Activated CD4-positive, alpha-beta T cell treated with anti-CD3 and anti-CD28 coated beads, Interleukin-2, amount 10 ng/mL, durations not matched to agents 24 days and 14 days (primary cell): ENCODE results near the gene GCDH. TPM values are rescaled to one million over a fixed set of nuclear protein-coding genes. Genes with fewer than 3 reads are reported as not detected.
"Not testable (repeated sequence)": the region's sequence is repeated elsewhere in the genome, so short reads cannot be mapped to it uniquely, and the experiment has no call there.

Experiments
- DNase-seq: peaks from one replicate; pipeline ENCODE4 v3.0.0; 2022
- H3K27ac Mint-ChIP-seq: one replicate; pipeline ENCODE4 v1.8.0; 2022; ENCODE audit warnings: mild to moderate bottlenecking, mixed read lengths
- H3K27me3 Mint-ChIP-seq: one replicate; pipeline ENCODE4 v1.8.0; 2022; ENCODE audit warnings: mixed read lengths
- H3K36me3 Mint-ChIP-seq: one replicate; pipeline ENCODE4 v1.8.0; 2022; ENCODE audit warnings: low read depth, mild to moderate bottlenecking, mixed read lengths
- H3K4me1 Mint-ChIP-seq: one replicate; pipeline ENCODE4 v1.8.0; 2021; ENCODE audit warnings: mixed read lengths
- H3K4me3 Mint-ChIP-seq: one replicate; pipeline ENCODE4 v1.8.0; 2022; ENCODE audit warnings: mild to moderate bottlenecking, moderate library complexity, mixed read lengths
- H3K9me3 Mint-ChIP-seq: one replicate; pipeline ENCODE4 v1.8.0; 2021; ENCODE audit warnings: mixed read lengths
- intact Hi-C: fragments of 100-400 bp; cut with micrococcal nuclease; formaldehyde crosslinking; loops from one replicate; pipeline ENCODE4 v1.15.1; 2023
- total RNA-seq: library from RNA; stranded (reverse); gene quantifications from 2 replicates; pipeline ENCODE4 v1.2.3, GENCODE V29; 2022

The GCDH gene
- total RNA-seq, 1 donor from 2014 or later = 66.9 TPM

DNA sequence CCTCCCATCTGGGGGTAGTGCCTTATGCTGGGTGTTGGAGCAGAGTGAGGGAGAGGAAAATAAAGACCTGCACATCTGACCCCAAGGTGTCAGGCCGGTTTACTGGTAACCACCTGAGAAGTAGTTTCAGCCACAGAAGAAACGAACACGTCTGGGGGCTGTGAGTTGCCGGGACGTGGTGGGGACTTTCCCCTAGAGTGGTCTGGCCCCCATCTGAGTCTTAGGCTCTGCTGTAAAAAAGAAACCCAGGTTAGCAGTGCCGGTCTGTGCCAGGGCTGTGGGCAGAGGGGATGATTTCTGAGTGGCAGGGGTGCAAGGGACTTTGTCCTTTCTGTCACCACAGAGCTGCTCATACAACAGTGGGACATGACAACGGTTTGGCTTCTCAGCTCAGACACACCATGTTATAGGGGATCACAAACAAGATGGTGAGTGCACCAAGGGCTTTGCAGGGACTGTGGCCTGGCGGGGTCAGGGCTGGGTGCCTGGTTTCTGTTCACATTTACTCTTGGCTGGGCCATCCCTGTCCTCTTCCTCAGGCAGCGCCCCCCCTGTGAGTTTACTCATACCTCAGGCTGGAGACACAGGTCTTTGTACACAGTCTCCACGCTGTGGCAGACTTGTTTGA, 9.0 kb downstream of the GCDH start:
- no peaks in the 10 kb centered on the region for H3K4me1 Mint-ChIP-seq
- intact Hi-C loops = no loop called here
- no peak overlapping the region for H3K27ac Mint-ChIP-seq
- H3K36me3 Mint-ChIP-seq = peaks cover 22% of the 10 kb centered on the region
- no peak for DNase-seq
- no peaks in the 10 kb centered on the region for H3K27me3 Mint-ChIP-seq
- no peak overlapping the region for H3K4me3 Mint-ChIP-seq
- H3K9me3 Mint-ChIP-seq = no peaks in the 10 kb centered on the region

DNA sequence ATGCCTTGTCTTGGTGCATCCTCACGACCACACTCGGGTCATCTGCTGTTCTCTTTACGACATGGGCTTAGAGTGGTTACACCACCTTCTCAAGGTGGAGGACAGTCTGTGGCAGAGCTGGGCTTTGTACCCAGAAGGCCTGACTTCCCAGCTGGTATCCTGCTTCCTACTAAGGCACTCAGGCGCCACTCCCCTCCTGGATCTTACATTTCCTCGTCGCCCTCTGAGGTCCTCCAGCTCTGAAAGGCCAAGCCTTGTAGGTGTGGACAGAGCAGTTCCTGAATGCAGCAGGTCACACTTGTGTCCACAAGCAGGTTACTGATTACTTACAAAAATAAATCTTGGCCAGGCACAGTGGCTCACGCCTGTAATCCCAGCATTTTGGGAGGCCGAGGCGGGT, 16.2 kb downstream of the GCDH start:
- Mint-ChIP-seq H3K4me1 (no peaks in the 10 kb centered on the region), H3K27me3 (no peaks in the 10 kb centered on the region), H3K4me3 (no peak overlapping the region), H3K36me3 (no peaks in the 10 kb centered on the region), H3K27ac (no peak overlapping the region), H3K9me3 (no peaks in the 10 kb centered on the region)
- no peak for DNase-seq
- intact Hi-C loops = no loop called here

DNA sequence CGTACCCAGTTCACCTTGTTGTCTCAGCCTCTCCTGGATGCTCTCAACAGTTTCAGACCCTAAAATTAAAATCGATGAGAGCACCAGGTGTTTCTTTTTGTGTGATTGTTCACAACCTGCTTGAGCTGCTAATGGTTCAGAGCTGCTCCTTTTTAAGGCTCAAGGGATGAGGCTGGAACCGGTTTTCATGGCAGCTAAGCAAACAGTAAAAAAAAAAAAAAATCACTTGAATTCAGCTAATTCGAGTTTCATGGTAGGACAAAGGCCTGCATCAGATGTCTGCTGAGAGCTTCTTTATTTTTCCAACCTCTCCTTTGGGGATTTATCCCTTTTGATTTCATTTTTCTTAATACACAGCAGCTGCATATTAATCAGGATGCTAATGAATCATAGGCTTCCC, 21.6 kb downstream of the GCDH start:
- Mint-ChIP-seq H3K27me3 (no peaks in the 10 kb centered on the region), H3K36me3 (no peaks in the 10 kb centered on the region)
- intact Hi-C loops = loop anchor here (10.0 kb wide), 1 partner anchor 1612 kb away; the partner anchor contains the start of gene TECR

DNA sequence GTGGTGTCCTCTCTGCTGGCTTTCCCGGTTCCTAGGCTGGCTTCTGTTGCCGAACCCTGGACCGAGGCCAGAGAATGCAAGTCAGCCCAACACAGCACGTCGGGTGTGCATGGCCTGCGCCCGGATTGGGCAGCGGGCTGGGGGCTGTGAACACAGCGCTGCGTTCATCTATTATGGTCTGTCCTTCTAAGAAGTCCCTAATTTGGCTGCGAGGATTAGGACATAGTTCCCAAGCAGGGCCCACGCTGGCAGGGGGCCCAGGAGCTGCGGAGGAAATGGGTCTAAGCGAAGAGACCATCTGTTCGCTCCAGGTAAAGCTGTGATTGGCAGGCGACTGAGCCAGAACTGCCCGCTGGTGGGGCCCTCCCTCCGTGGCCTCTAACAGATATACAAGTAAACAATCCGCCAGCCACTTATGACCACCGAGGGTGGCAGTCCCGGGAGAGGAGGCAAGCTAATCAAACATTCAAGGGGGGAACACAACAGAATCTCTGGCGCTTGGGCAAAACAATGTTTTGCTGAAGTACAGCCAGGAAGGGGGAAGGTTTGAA, 22.1 kb downstream of the GCDH start:
- no peaks in the 10 kb centered on the region for H3K36me3 Mint-ChIP-seq
- H3K4me3 Mint-ChIP-seq = no peak overlapping the region
- peaks cover 16% of the 10 kb centered on the region for H3K4me1 Mint-ChIP-seq
- H3K27ac Mint-ChIP-seq = peak overlapping the region; percentile 70
- no peaks in the 10 kb centered on the region for H3K27me3 Mint-ChIP-seq
- DNase-seq = no peak
- H3K9me3 Mint-ChIP-seq = no peaks in the 10 kb centered on the region
- intact Hi-C loops = loop anchor here (10.0 kb wide), 1 partner anchor 1612 kb away; the partner anchor contains the start of gene TECR

More for the DNA sequence above, 21.6 kb downstream of the GCDH start:
- Mint-ChIP-seq H3K9me3 (no peaks in the 10 kb centered on the region), H3K27ac (no peak overlapping the region), H3K4me3 (no peak overlapping the region), H3K4me1 (peaks cover 16% of the 10 kb centered on the region)
- no peak for DNase-seq

DNA sequence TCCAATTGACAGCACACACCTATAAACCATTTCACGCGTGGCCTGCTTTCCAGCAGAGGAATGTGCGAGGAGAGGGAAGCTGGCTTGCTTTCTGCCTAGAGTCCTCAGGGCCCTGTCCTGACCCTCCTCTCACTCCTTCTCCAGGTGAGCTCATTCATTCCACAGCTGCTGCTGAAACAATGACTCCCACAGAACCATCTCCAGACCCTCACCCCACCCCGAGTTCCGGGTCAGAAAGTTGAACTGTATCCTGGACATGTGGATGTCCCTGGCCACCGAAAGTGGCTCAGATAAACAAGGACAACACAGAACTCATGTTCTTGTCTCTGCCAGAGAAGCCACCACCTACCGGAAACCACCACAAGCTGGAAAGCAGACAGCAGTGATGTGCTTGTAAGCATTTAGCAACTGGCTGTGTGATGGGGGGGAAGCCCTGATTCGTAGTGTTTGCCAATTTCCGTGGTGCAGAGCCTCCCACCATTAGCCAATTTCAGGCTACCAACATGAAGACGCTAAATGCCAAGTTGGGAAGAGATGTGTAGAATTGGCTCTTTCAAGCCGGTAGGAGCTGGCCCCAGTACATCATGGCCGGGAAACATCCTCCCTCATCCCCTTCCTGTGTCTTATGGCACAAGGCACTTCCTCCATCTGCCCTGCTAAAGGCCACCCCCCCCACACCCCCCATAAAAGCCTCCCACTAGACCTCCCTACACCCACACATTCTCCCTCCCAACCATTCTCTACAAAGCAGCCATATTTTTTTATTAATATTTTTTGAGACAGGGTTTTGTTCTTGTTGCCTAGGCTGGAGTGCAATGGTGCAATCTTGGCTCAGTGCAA, 23.1 kb downstream of the GCDH start:
- peak overlapping the region; percentile 65 for H3K4me3 Mint-ChIP-seq
- peak overlapping the region; percentile 91 for H3K27ac Mint-ChIP-seq
- no peaks in the 10 kb centered on the region for H3K9me3 Mint-ChIP-seq
- peaks cover under 1% of the 10 kb centered on the region for H3K36me3 Mint-ChIP-seq
- peaks cover 24% of the 10 kb centered on the region for H3K4me1 Mint-ChIP-seq
- DNase-seq = peak; percentile 88
- intact Hi-C loops = loop anchor here (10.0 kb wide), 1 partner anchor 1611 kb away; the partner anchor contains the start of gene TECR
- H3K27me3 Mint-ChIP-seq = peaks cover under 1% of the 10 kb centered on the region

DNA sequence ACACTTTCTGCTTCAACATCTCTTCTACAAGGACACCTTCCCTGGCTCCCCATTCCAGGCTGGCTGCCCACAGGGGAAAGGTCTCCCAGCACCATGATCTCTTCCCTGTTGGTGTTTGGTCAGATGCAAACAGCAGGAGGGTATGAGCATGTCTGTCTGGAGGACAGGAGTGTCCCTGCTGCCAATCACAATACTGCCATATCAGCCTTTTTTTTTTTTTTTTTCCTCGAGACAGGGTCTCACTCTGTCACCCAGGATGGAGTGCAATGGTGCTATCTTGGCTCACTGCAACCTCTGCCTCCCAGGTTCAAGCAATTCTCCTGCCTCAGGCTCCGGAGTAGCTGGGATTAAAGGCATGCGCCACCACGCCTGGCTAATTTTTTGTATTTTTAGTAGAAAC, 24.9 kb downstream of the GCDH start:
- not testable (repeated sequence) for H3K4me3 Mint-ChIP-seq, H3K36me3 Mint-ChIP-seq, H3K27ac Mint-ChIP-seq, H3K9me3 Mint-ChIP-seq, DNase-seq, H3K27me3 Mint-ChIP-seq
- H3K4me1 Mint-ChIP-seq = peaks cover 32% of the 10 kb centered on the region
- intact Hi-C loops = loop anchor here (10.0 kb wide), 1 partner anchor 1609 kb away; the partner anchor contains the start of gene TECR

DNA sequence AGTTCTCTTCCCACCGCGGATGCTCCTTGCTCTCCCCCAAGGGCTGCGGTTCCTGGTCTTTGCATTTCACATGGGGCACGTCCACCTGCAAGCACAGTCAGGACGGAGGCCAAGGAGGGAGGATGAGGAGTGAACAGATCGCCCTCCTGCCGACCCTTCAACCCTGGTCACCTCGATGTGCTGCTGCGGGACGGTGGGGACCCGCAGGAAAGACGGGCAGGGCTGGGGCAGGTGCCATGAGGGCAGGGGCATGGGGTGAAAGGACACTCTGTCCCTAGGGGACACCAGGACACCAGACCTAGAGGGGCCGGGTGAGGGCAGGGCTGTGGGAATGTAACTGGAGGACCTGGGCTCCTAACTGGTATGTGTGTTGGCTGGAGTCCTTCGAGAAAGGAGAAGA, 27.3 kb downstream of the GCDH start:
- DNase-seq = no peak
- Mint-ChIP-seq H3K4me1 (peaks cover 30% of the 10 kb centered on the region), H3K4me3 (peak overlapping the region; percentile 80), H3K9me3 (no peaks in the 10 kb centered on the region), H3K27ac (peak overlapping the region; percentile 95), H3K36me3 (peaks cover 14% of the 10 kb centered on the region), H3K27me3 (peaks cover 2% of the 10 kb centered on the region)
- intact Hi-C loops = loop anchor here (2.0 to 10.0 kb wide), 3 partner anchors 15 to 1607 kb away; partner anchors contain the start of genes FARSA, GCDH and TECR

DNA sequence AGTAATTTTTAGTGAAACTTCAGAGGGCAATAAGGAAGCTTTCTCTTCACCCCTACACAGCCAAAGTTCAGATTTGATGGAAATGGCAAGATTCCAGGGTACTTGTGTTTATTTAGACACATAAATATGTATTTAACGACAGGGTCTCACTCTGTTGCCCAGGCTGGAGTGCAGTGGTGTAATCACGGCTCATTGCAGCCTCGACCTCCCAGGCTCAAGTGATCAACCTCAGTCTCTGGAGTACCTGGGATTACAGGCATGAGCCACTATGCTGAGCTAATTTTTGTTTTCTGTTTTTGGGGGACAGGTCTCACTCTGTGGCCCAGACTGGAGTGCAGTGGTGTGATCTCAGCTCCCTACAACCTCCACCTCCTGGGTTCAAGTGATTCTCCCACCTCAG, 30.1 kb downstream of the GCDH start:
- peak; percentile 57 for DNase-seq
- H3K9me3 Mint-ChIP-seq = no peaks in the 10 kb centered on the region
- H3K4me1 Mint-ChIP-seq = peaks cover 16% of the 10 kb centered on the region
- peaks cover 2% of the 10 kb centered on the region for H3K27me3 Mint-ChIP-seq
- intact Hi-C loops = no loop called here
- H3K4me3 Mint-ChIP-seq = no peak overlapping the region
- no peak overlapping the region for H3K27ac Mint-ChIP-seq
- peaks cover 36% of the 10 kb centered on the region for H3K36me3 Mint-ChIP-seq

DNA sequence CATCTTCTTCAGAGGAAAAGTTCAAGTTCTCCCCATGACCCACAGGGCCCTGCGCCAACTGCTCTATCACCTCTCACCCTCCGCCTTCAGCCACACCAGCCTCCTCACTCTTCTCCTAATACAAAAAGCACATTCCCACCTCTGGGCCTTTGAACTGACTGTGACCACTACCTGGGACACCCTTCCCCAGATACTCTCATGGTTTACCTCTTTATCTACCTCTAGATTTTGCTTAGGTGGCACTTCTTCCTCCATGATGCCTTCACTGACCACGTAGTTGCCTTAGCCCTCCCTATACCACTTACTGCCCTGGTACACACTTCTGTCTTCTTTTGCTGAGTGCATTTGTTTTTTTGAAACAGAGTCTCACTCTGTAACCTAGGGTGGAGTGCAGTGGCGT, 32.0 kb downstream of the GCDH start:
- H3K4me3 Mint-ChIP-seq = no peak overlapping the region
- intact Hi-C loops = no loop called here
- peaks cover 16% of the 10 kb centered on the region for H3K4me1 Mint-ChIP-seq
- H3K27ac Mint-ChIP-seq = no peak overlapping the region
- H3K9me3 Mint-ChIP-seq = no peaks in the 10 kb centered on the region
- peaks cover 2% of the 10 kb centered on the region for H3K27me3 Mint-ChIP-seq
- H3K36me3 Mint-ChIP-seq = peaks cover 47% of the 10 kb centered on the region
- peak; percentile 54 for DNase-seq

DNA sequence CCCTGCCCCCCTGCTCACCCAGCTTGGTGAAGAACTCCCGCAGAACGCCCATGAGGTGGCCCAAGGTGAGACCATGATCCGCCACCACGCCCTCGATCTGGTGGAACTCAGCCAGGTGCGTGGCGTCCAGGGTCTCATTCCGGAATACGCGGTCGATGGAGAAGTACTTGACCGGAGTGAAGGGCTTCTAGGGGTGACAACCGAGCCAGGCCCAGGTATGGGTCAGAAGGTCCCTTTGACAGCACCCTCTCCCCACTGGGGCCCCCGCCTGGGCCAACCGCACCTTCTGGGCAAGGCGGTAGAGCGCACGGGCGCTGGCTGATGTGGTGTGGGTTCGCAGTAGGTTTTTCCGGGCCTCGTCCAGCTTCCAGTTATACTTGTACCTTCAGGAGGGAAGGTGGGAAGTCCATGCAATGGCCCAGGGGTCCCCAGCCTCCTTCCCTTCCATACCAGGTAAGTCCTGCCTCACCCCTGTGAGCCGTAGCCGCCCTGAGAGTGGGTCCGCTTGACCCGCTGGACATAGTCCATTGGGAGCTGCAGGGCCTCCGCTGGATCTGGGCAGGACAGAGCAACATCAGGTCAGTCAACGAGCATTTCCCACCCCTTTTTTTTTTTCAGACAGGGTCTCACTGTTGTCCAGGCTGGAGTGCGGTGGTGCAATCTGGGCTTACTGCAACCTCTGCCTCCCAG, 33.8 kb downstream of the GCDH start:
- intact Hi-C loops = no loop called here

DNA sequence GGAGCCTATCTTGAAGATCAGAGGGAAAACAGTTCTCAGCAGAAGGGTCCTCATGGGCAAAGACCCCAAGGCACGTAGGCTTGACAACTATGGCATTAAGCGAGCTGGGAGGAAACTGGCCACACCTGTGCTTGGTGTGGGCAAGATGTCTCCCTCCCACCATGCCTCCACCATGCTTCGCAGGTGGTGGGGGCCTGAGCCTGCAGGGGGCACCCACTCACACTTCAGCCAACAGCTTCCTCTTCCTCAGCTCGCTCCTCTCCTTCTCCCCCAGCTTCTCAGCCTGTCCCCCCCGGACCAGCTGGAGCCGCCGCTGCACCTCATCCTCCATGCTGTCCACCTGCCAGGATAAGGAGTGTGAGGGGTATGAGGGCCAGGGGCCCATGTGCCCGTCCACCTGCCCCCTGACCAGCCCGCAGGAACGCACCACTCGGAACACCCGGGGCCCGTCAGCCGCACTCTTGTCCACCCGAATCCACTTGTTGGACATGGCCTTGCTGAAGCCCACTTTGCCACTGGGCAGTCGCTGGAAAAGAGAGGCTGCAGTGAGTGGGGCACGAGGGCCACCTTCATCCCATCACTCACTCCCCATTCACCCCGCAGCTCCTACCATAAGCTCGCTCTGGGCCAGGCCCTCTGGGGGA, 39.2 kb downstream of the GCDH start:
- Mint-ChIP-seq H3K27me3 (no peaks in the 10 kb centered on the region), H3K27ac (no peak overlapping the region), H3K9me3 (no peaks in the 10 kb centered on the region), H3K4me3 (no peak overlapping the region), H3K4me1 (peaks cover 19% of the 10 kb centered on the region), H3K36me3 (peaks cover 50% of the 10 kb centered on the region)
- intact Hi-C loops = loop anchor here (10.0 kb wide), 2 partner anchors 195 to 1485 kb away; partner anchors contain the start of genes DDX39A, GET3 and TRIR
- DNase-seq = no peak

More for the DNA sequence above, 33.8 kb downstream of the GCDH start:
- H3K9me3 Mint-ChIP-seq = no peaks in the 10 kb centered on the region
- H3K27ac Mint-ChIP-seq = no peak overlapping the region
- H3K4me3 Mint-ChIP-seq = no peak overlapping the region
- H3K4me1 Mint-ChIP-seq = peaks cover 4% of the 10 kb centered on the region
- no peaks in the 10 kb centered on the region for H3K27me3 Mint-ChIP-seq
- peak; percentile 52 for DNase-seq
- H3K36me3 Mint-ChIP-seq = peaks cover 60% of the 10 kb centered on the region

DNA sequence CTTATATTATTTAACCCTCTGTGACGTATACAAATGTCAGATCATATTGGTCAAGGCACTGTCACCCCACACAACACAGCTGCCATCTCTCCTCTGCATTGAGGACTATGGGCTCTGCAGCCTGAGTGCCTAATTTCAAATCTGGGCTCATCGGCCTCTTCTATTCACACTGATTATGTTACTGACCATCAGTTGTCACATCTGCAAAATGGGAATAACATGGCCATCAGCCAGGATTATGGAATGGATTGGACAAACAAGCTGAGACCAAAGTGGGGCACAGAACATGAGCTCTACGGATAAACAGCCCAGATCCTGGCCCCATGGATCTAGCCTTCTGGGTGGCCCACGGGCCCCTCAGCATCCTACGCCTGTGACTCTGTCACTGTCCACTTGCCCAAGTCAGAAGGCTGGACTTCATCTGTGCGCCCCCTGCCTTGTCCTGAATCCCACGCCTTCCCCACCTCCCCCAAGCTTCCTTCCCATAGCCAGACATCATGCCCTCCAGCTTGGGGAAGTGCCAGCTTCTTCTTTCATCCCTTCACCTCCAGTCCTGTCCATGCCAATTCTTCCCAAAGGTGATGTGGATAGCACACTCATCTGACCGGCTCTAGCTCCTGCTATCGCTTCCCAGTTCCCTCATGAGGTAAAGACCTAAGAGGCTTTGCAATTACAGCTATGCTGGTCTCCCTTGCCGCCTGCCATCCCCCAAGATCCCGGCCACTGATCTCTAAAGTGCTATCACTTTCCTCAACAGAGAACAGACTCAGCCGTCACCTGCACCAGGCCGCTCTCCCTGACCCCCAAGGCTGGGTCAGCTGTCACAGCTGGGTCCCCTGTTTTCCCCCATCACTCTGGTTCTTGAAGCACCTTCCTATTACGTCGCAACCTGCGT, 41.7 kb downstream of the GCDH start:
- intact Hi-C loops = loop anchor here (1.0 to 10.0 kb wide), 4 partner anchors 14 to 1482 kb away; partner anchors contain the start of genes DDX39A, GCDH, GET3 and SYCE2

More for the DNA sequence above, 41.7 kb downstream of the GCDH start:
- DNase-seq = peak; percentile 78
- Mint-ChIP-seq H3K27me3 (no peaks in the 10 kb centered on the region), H3K4me1 (peaks cover 28% of the 10 kb centered on the region), H3K4me3 (peak overlapping the region; percentile 95), H3K36me3 (peaks cover 36% of the 10 kb centered on the region), H3K27ac (peak overlapping the region; percentile 88), H3K9me3 (no peaks in the 10 kb centered on the region)
